GM12891 (cell line): Measurements from ENCODE around the gene UBA5.
"Not testable (repeated sequence)": the region's sequence is repeated elsewhere in the genome, so short reads cannot be mapped to it uniquely, and the experiment has no call there.

ENCODE experiments used
- POLR2AphosphoS5 ChIP-seq: IDR thresholded peaks from 2 replicates; pipeline ENCODE4 v1.6.1; 2011; ENCODE audit warnings: low read depth, low read length, control low read depth
- TAF1 ChIP-seq: IDR thresholded peaks from 2 replicates; pipeline ENCODE4 v1.6.1; 2011; ENCODE audit warnings: low read depth, low read length, control low read depth

DNA sequence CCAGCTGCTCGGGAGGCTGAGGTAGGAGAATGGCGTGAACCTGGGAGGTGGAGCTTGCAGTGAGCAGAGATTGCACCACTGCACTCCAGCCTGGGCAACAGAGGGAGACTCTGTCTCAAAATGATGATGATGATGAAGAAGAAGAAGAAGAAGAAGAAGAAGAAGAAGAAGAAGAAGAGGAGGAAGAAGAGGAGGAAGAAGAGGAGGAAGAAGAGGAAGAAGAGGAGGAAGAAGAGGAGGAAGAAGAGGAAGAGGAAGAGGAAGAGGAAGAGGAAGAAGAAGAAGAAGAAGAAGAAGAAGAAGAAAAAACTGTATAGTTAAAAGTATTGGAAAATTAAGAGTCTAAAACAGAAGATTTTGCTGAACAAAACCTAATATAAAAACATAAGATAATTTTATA lies 18.7 kb upstream of the UBA5 start:
- not testable (repeated sequence) for TF ChIP-seq POLR2AphosphoS5, TAF1
